Large intestine (tissue), 3 donors: Measurements from ENCODE around the gene TMEM258. TPM values are rescaled to one million over a fixed set of nuclear protein-coding genes. Genes with fewer than 3 reads are reported as not detected.

ENCODE experiments used
- DNase-seq, 2 donors: peaks; one replicate each; pipeline versions ENCODE4 v3.0.0 to v3.0.0-alpha.2; 2013
- H3K27ac ChIP-seq: one replicate; pipeline ENCODE4 v1.5.1; 2013; ENCODE audit warnings: low read length
- H3K27me3 ChIP-seq: 2 replicates; pipeline ENCODE4 v1.6.1; 2013; ENCODE audit warnings: low read length; ENCODE audit not compliant: control insufficient read depth, insufficient read depth
- H3K36me3 ChIP-seq: 2 replicates; pipeline ENCODE4 v1.6.1; 2013; ENCODE audit warnings: low read length; ENCODE audit not compliant: control insufficient read depth, insufficient read depth
- H3K4me1 ChIP-seq: one replicate; pipeline ENCODE4 v1.6.1; 2013; ENCODE audit warnings: low read length; ENCODE audit not compliant: control insufficient read depth, insufficient read depth
- H3K4me3 ChIP-seq: one replicate; pipeline ENCODE4 v1.5.1; 2013; ENCODE audit warnings: low read length
- H3K9me3 ChIP-seq: one replicate; pipeline ENCODE4 v1.6.1; 2013; ENCODE audit warnings: mild to moderate bottlenecking, low read depth, low read length, moderate library complexity; ENCODE audit not compliant: control insufficient read depth
- WGBS: methylation state at CpG from one replicate; pipeline ENCODE4 v1.1.5; 2013; ENCODE audit warnings: low lambda C conversion rate; ENCODE audit not compliant: insufficient coverage; 5-methylcytosine and 5-hydroxymethylcytosine counted together
- polyA plus RNA-seq: library from polyadenylated mRNA; unstranded; fragments of 120-200 nt; gene quantifications from one replicate; pipeline ENCODE4 v1.2.1, GENCODE V29; 2013

Gene TMEM258
- polyA plus RNA-seq, 1 donor, result 189 TPM

DNA sequence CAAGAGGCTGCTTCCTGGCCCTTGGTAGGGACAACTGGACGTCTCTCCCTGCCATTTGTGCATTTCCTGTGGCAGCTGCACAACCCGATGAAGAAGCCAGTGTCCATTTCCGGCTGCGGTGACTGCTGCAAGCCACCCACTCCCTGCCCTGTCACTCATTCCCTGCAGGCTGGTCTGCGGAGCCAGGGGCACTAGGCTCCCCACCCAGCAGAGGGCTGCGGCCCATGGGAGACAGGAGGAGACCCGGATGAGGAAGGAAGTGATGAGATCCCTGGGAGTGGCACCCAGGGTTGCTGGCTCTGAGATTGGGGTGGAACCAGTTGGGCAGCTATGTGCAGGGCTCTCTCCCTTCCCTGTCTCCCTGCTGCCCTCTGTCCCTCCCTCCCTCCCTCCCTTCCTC is 50.0 kb downstream of the TMEM258 start:
- no CpG with 5 or more reads among the region's 7 CpGs for WGBS
- Histone ChIP-seq H3K9me3 (no peaks in the 10 kb centered on the region), H3K36me3 (peaks cover 53% of the 10 kb centered on the region), H3K27me3 (no peaks in the 10 kb centered on the region), H3K4me3 (no peak overlapping the region), H3K27ac (no peak overlapping the region), H3K4me1 (peaks cover 3% of the 10 kb centered on the region)
- DNase-seq, result no peak

DNA sequence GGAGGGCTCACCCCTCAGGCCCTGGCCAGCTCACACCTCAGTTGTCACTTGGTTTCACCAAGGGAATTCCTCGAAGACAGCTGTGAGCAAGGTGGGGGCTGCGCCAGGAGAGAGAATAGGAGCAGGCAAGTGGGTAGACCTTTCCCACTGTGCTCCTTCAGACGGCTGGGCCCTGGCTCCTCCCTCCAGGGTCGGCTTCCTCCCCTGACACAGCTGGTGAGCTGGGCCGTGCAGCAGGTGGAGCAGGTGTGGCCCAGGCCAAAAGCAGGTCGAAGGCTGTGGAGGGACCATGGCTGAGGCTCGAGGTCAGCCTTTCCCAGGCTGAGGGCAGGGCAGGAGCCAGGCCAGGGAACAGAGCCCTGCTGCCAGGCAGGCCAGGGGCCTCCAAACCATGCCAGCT is 52.4 kb downstream of the TMEM258 start:
- H3K4me1 ChIP-seq, result no peaks in the 10 kb centered on the region
- no peak overlapping the region for H3K27ac ChIP-seq
- WGBS, result no CpG with 5 or more reads among the region's 7 CpGs
- H3K36me3 ChIP-seq, result peaks cover 76% of the 10 kb centered on the region
- no peak overlapping the region for H3K4me3 ChIP-seq
- no peak for DNase-seq
- H3K9me3 ChIP-seq, result no peaks in the 10 kb centered on the region
- H3K27me3 ChIP-seq, result no peaks in the 10 kb centered on the region

DNA sequence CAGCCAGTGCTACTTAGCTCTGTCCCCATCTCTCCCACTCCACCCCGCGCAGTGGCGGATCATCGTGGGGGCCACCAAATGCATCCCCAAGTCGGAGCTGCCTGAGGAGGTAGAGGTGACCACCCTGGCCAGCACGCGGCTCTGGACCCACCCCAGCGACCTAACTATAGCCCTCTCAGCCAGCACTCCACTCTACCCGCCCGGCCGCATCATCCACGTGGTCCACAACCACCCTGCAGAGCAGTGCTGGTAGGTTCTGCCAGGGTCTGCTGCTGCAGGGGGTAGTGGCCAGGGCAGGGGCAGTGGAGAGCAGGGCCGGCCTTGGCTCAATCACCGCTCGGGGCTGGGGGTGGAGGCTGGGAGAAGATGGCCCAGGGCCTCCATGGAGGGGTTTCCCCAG is 53.0 kb downstream of the TMEM258 start:
- H3K27ac ChIP-seq, result no peak overlapping the region
- H3K4me3 ChIP-seq, result no peak overlapping the region
- no peaks in the 10 kb centered on the region for H3K9me3 ChIP-seq
- DNase-seq, result no peak
- WGBS, result no CpG with 5 or more reads among the region's 15 CpGs
- peaks cover 76% of the 10 kb centered on the region for H3K36me3 ChIP-seq
- H3K27me3 ChIP-seq, result no peaks in the 10 kb centered on the region
- no peaks in the 10 kb centered on the region for H3K4me1 ChIP-seq

Other genes with a start within 250 kb of the TMEM258 start
- gene SYT7, start 211.5 kb downstream of the TMEM258 start, polyA plus RNA-seq, result 12.1 TPM
- gene DAGLA, start 112.2 kb downstream of the TMEM258 start, polyA plus RNA-seq, result 12.0 TPM
- gene MYRF, start 40.0 kb downstream of the TMEM258 start, polyA plus RNA-seq, result 55.5 TPM
- gene FEN1, start 312 bp upstream of the TMEM258 start, polyA plus RNA-seq, result 21.5 TPM
- gene FADS1, start 24.4 kb upstream of the TMEM258 start, polyA plus RNA-seq, result 9.0 TPM
- gene FADS2, start 35.7 kb upstream of the TMEM258 start, polyA plus RNA-seq, result 28.8 TPM
- gene FADS3, start 98.9 kb upstream of the TMEM258 start, polyA plus RNA-seq, result 9.1 TPM
- 19.6 TPM for gene RAB3IL1, start 125.0 kb upstream of the TMEM258 start, polyA plus RNA-seq
- gene BEST1, start 157.8 kb upstream of the TMEM258 start, polyA plus RNA-seq, result 3.9 TPM
- 5,100 TPM for gene FTH1, start 175.0 kb upstream of the TMEM258 start, polyA plus RNA-seq